GM21528 (cell line): ENCODE results near the gene OGDHL.
"Not testable (repeated sequence)": the region's sequence is repeated elsewhere in the genome, so short reads cannot be mapped to it uniquely, and the experiment has no call there.

Experiments used
- ATAC-seq: cut with Tn5 transposase; IDR thresholded peaks from one replicate; pipeline ENCODE4 v1.9.1; 2021; ENCODE audit warnings: mild to moderate bottlenecking, moderate library complexity; ENCODE audit not compliant: unreplicated experiment, low FRiP score

OGDHL gene

DNA sequence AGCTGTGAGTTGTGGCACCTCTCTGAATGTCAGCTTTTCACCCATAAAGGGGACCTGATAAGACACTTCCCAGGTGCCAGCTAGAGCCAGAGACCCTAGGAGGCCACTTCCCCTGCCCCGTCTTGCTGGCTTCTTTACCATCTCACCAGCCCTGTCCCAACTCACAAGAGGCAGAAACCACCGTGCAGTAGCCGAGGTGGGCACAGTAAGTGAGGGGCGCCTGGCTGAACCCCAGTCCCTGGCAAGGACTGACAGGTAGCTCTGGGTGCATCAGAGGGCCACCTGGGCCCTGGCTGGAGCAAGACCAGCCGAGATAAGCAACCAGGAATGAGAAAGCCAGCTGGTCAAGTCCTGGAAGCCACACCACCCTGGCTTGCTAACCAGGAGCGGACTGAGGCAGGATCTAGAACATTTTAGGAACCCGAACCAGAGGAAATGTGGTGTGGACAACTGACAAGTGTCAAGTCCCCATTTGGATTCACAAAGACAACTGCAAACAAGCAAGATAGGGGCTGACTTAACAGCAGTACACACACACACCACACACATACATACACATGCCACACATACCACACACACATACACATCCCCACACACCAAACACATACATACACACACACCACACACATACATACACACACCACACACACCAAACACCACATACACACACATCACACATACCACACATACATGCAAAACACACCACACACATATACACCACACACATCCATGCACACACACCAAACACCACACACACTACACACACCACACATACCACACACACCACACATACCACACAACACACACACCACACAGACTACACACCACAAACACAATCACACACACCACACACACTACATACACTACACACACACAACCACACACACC lies 20.8 kb downstream of the OGDHL start:
- ATAC-seq = no peak

DNA sequence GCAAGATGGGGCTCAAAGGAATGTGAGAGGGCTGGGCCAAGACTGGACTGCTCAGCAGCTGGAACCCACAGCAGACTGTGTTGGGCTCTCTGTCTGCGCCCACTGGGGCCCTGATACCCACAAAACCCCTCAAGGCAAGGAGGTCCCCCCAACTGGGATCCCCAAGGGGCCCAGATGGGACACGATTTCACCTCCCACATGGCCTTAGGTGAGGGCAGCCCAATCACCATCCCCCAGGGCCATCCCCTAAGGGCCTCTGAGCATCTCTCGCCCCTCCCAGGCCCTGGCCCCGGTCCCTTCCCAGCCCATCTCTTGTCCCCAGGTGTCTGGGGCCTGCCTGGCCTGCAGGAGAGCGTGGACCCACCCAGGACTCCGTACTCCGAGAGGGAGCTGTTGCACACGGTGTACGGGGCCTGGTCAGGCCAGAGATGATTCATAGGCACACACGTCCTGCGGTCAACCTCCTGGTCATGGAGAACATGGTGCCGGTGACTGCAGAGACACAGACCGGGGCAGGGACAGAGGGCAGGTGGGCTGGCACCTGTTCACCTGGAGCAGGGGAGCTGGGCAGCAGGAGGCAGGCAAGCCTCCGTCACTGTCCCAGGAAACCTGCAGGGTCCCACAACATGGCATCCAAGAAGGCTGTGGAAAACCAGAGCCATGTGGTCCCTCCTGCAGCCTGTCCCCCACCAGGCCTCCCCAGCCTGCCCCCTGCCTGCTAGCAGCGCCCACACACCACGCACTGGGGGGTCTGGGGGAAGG lies 21.6 kb downstream of the OGDHL start:
- ATAC-seq = no peak

DNA sequence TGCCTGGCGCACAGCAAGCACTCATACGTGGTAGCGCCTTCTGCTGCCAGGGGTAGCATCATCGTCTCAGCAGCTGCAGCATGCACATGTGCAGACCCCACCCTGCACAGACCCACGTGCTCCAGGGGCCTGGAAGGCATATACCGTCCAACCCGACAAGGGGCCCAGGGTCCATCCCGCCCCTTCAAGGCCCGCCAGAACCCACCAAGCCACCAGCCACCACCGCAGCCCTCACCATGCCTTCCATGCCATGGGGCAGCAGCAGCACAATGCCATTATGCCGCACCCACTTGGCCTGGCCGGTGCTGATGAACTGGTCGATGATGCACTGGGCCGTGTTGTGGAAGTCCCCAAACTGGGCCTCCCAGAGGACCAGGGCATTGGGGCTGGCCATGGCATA lies 22.7 kb downstream of the OGDHL start:
- no peak for ATAC-seq

DNA sequence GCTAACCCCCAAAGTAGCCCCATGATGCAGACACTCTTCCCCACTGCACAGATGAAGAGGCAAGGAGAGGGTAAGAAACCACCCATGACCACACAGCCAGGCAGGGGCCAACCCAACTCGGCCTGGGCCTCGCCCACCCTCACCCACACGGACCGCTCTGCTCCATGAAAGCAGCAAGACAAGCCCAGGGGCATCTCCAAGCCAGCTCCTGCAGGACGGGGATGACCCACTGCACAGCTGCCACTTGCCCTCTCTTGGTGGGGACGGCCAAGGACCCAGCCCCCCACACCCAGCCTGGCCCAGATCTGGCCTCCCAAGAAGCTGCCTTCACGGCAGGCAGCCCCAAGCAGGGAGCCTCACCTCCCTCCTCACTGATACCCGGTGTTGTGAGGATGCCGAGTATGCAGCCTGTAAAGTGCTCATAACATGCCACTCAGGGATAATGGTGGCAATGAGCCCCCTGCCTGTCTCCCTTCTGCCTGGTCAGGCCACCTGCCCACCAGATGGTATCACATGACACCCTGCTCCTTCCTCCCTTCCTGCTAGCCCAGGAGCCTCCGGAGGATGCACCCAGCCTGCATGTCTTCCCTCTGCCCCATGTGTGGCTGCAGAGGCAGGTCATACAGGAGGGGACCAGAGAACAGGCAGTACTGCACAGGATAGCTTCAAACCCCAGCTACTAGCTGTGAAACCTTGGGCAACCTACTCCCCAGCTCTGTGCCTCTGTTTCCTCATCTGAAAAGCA lies 23.3 kb downstream of the OGDHL start:
- no peak for ATAC-seq

DNA sequence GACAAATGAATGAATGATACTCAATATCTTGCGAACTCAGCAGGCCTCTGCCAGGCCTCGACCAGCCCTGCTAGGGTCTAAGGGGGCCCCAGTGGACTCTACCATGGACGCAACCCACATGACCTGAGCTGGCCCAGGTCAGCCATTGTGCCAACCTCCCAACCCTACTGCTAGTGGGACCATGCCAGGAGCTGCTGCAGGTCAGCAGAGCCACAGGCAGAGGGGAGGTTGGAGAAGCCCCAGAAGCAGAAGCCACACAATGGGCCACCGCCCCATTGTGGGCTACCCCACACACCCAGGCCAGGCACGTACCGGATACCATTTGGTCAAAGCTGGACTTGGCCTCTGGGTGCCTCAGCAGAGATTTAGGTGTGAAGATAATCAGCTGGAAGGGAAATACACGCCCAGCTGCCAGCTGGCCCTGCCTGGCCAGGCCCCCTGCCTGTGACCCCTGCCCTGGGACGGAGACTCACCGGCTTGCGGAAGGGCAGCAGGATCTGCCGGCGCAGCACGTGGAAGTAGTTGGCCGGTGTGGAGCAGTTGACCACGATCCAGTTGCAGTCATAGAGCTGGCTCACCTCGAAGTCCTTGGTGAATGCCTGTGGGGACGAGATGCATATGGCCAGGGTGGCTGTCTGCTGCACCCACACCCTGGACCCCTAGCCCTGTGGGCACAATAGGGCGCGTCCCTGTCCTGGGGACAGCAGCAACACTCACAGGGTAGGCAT lies 24.5 kb downstream of the OGDHL start:
- no peak for ATAC-seq

DNA sequence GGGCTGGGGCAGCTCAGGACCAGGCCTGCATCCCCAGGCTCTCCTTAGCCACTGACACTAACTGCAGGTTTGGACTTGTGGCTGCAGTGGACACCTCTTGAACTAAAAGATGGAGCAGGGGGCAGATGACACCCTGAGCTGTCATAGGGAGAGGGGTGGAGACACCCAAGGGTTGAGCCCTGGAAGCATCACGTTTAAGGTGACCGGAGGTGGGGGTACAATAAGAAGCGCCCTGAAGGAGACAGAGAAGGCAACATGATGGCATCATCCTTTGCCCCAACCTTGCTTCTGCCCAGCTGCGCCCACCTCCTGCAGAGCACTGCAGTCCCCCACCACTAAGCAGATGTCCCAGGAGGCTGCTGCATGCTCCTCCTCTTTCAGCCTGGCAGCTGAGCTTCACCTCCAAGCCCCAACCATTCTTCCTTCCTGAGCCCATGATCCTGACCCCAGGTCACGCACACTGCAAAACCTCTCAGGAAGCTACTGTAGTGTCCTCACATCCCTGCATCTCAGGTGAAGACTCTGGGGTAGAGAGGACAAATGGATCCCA lies 25.5 kb downstream of the OGDHL start:
- no peak for ATAC-seq

DNA sequence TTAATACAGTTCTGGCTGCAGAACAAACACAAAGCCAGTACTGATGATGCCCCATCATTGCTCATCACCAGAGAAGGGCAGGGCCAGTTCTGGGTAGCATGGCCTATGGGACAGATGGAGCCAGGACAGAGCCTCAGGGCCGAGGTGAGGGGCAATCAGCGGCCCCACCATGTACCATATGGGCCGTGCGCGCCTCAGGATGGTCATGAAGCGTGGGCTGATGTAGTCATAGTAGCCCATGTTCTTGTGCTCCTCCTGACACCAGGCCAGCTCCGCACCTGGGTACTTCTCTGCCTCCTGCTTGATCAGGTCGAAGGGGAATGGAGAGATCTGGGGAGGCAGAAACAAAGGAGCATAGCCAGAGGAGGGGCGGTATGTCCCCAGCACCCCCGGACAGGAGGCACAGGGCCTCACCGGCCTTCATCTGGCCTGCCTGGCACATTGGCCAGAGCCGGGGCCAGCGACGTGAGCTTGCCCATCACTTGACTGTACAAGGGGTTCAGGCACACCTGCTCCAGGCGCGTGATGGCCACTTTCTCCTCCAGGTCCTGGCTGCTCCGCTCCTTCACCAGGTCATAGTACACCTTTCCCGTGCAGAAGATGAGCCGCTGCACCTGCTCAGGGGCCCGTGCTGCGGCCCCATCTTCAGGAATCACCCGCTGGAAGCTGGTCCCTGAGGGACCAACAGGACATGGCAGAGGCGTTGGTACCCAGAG lies 26.1 kb downstream of the OGDHL start:
- no peak for ATAC-seq

DNA sequence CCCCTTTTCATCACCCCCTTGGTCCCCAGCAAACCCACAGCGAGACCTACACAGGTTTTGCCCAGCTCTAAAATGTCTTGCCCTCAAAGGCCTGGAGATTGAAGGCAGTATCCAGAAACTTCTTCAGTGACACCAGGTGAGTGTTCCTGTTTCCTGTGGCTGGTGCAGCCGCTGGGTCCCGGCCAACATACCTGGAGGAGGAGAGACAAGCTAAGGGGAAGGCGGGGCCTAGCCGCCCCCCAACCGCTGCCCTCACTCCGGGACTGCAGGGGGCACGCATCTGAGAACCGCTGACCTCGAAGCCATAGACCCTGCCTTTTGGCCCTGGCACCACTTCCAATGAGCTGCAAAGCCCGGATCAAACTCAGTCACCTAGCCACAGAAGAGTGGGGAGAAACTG lies 27.0 kb downstream of the OGDHL start:
- no peak for ATAC-seq

DNA sequence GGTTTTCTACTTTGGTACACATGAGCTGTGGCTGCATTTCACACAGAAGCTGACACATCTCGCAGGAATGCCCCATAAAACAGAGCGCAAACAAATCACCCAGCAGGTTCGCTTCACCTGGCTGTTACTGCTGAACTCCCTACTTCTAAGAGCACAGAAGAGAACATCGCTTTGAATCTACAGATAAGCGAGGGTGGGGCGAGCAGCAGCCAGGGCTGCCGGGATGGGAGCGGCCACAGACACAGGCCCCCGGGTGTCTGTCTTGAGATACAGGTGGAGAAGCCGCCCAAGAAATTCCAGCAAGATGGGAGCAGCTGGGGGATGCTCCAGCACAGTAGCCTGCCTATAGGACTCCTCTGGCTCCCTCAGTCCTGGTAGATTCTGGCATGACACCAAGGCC lies 27.4 kb downstream of the OGDHL start:
- ATAC-seq = no peak

DNA sequence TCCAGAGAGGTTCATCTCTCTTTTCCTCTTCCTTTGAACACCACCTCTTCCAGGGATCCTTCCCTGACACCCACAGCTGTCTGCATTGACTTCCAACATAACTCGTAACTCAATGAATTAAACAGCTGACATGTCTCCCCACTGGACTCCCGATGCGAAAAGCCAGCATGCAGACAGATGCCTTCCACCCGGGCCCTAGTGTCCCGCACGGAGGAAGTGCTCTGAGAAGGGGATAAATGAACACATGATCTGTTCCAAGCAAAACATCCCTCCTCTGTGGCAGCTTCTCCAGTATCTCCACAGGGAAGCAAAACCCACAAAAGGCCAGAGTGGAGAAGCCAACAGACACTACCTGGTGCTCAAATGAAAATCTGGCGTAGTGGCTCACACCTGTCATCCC lies 28.3 kb downstream of the OGDHL start:
- no peak for ATAC-seq

DNA sequence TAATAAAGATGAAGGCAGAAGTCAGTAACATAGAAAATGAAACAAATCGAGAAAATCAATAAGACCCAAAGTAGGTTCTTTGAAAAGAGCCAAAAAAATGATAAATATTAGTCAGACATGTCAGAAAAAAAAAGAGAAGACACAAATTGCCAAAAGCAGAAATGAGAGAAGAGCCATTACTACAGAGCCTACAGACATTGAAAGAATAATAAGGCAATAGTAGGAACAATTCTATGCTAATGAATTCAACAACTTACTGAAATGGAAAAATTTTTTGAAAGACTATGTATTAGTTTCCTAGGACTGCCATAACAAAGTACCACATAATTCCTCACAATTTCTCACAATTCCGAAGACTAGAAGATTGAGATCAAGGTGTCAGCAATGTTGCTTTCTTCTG lies 35.5 kb downstream of the OGDHL start:
- no peak for ATAC-seq

DNA sequence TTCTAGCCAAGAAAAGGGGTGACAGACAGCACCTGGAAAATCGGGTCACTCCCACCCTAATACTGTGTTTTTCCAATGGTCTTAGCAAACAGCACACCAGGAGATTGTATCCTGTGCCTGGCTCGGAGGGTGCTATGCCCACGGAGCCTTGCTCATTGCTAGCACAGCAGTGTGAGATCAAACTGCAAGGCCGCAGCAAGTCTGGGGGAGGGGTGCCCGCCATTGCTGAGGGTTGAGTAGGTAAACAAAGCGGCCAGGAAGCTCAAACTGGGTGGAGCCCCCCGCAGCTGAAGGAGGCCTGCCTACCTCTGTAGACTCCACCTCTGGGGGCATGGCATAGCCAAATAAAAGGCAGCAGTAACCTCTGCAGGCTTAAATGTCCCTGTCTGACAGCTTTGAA lies 47.0 kb downstream of the OGDHL start:
- ATAC-seq = not testable (repeated sequence)

DNA sequence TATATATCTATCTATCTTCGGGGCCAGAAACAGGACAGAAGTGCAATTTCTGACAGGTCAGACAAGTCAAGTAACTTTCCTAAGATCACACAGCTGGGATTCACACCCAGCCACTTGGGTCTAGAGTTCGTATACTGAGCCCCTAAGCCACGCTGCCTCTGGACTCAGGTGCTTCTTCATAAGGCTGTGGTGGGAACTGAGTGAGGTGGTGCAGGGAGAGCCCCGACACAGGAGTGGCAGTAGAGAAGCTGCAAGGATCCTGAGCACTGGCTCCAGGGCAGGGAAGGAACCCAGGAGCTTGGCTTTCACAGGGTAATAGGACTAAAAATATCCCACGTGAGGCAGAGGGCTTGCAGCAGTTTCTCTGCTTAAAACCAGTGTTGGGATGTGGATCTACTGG lies 48.9 kb downstream of the OGDHL start:
- no peak for ATAC-seq

DNA sequence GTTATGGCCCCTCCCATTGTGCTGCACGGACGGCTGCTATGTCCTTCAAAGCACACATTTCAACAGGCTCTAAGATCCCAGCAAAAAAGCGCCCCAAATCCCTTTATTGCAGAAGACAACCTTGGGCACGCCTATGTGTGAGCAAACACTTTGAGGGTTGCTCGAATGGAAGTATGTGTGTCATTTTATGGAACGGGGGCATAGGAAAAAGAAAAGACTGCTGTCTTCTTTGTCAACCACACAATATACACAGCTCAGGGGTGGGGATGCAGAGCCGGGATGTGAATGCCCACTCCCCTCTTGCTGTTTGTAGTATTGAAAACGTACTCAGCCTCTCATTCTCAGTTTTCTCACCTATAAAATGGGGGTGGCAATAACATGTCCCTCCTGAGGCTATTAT lies 50.6 kb downstream of the OGDHL start:
- no peak for ATAC-seq

DNA sequence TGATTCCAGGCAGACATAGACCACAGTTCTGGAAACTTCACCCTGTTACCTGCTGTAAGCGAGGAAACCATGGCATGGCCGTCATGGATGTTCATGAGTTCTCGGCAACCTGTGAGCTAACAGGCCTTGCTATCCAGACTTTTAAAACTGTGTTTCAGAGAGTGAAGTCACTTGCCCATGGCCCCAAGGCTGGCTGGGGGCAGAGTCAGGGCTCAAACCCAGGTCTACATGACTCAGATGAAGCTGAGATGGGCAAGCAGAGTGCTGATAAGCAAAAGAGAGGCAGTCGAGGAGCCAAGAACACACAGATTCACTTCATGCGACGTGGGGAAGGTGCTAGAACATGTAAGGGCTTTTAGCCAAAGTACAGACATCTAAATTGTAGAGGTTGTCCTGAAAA lies 51.2 kb downstream of the OGDHL start:
- ATAC-seq = no peak

DNA sequence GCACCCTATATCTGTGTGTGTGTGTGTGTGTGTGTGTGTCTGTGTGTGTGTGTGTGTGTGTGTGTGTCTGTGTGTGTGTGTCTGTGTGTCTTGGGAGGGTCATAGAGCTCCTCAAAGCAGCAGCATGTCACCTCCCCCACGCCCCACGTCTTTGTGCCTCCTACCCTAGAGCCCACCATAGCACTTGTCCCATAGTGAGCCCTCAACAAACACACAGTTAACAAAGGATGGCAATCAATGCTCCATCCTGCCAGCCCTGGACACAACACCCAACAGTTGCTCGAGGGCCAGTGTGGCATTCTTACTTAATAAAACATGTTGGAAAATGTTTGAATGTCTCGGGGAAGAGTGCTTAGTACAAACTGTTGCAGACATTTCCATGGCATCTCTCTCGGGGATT lies 52.2 kb downstream of the OGDHL start:
- no peak for ATAC-seq

DNA sequence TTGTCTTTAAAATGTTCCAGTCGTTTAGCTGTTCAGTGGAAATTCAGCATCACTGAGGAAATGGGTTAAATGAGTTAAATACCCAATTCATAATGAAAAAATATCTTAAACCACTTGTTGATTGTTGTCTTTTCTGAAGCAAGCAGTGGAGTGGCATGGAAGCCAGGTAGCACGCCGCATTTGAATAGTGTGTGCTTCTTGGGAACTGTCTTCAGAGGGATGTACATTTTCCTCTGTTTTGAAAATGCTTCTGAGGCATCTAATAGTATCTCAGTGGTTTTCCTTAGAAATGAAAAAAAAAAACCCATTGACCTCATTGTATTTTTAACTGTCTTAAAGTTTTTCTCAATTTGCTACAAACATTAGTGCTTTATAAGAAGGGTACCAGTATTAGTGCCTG lies 54.5 kb downstream of the OGDHL start:
- ATAC-seq = no peak

DNA sequence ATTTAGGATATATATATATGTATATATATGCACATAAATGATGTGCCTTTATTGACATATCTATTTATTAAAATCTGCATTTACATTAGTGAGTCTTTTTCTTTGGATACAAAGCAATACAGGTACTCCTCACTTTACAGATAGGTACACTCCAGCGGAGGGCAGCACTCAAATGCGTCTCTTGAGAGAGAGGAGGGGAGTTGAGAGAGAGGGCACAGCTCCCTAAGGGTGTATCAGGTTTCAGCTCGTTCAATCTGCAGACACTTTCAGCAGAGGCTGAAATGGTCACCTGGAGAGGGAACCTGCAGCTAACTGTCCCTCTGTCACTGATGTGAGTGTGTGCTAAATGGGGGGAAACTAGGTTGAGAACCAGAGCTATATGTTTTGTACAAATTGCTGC lies 61.1 kb downstream of the OGDHL start:
- ATAC-seq = no peak

DNA sequence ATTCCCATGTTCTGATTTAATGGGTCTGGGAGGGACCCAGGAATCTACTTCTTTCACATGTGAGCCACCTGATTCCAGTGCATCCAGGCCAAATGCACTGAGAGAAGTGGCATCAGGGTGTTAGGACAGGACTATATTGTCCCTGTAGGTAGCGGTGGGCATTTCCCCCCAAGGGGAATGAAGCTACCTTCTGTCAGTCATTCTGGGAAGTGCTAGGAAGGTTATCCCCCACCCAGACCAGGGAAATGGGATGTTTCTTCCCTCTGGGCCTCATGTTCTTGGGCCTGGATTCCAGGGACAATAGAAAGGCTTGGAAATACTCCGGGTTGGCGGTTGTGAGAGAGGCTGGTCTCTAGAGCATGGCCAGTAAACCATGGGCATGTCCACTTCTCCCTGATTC lies 61.9 kb downstream of the OGDHL start:
- ATAC-seq = no peak

DNA sequence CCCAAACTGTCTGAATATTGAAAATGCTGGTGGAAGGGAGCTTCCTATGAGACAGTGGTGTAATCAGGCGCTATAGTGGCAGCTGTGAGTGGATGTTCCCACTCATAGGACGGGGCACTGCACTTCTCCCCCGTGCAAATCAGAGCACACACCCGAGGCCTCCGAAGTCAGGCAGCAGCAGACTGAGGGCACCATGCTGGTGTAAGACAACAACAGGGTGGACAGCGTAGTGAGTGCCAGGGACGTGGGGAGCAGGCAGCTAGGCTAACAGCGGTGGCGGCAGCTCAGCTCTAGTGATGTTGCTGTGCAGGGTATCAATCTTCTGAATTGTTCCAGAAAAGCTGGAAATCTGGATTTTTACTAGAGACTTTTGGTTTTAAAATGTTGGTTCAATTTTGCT lies 63.4 kb downstream of the OGDHL start:
- ATAC-seq = no peak
